Bronchus fibroblast of lung (primary cell): ENCODE data around the gene COMTD1. TPM values are rescaled to one million over a fixed set of nuclear protein-coding genes. Genes with fewer than 3 reads are reported as not detected.

Experiments used
- total RNA-seq: library from RNA; depleted of rRNA; stranded (reverse); fragments of >200 nt; gene quantifications from 2 replicates; pipeline ENCODE4 v1.2.3, GENCODE V29; 2015

COMTD1 gene
- 17.5 and 19.3 TPM in 2 replicates for total RNA-seq

GRCh38 chr10:75235375-75236177 lies at the start of gene COMTD1:
COMTD1 (minus strand) TSS chr10:75235957; CDS start chr10:75235928, 29 bp downstream.

GRCh38 chr10:75210282-75211006 lies 25.3 kb downstream of the COMTD1 start, which contains the start of gene VDAC2:
VDAC2 (plus strand) TSS chr10:75210796; CDS start chr10:75211159, 363 bp downstream.

Other genes with a start within 250 kb of the COMTD1 start
- gene SAMD8, start 124.3 kb downstream of the COMTD1 start, total RNA-seq: 10.1 and 12.1 TPM in 2 replicates
- gene VDAC2, start 25.2 kb downstream of the COMTD1 start, total RNA-seq: 185 TPM in 2 replicates
- 13.4 and 17.0 TPM in 2 replicates for gene ZNF503, start 165.8 kb upstream of the COMTD1 start, total RNA-seq
- gene LRMDA, start 195.7 kb upstream of the COMTD1 start, total RNA-seq: 0.34 and 0.45 TPM in 2 replicates